H9 (cell line): ENCODE data around the gene CCDC12. TPM values are rescaled to one million over a fixed set of nuclear protein-coding genes. Genes with fewer than 3 reads are reported as not detected.

Source experiments
- DNase-seq: peaks from one replicate; pipeline ENCODE4 v3.0.0-alpha.2; 2017
- H2AFZ ChIP-seq: one replicate; pipeline ENCODE4 v1.6.1; 2013; ENCODE audit warnings: mild to moderate bottlenecking, low read length, control low read depth, moderate library complexity
- H2AK5ac ChIP-seq: 2 replicates; pipeline ENCODE4 v1.6.1; 2013; ENCODE audit warnings: low read length, control low read depth, mixed read lengths; ENCODE audit not compliant: insufficient read length
- H2BK120ac ChIP-seq: one replicate; pipeline ENCODE4 v1.6.1; 2013; ENCODE audit warnings: low read depth, mild to moderate bottlenecking, low read length, control low read depth, inconsistent platforms; ENCODE audit not compliant: poor library complexity, severe bottlenecking
- H2BK12ac ChIP-seq: 2 replicates; pipeline ENCODE4 v1.6.1; 2013; ENCODE audit warnings: low read length, control low read depth, mixed read lengths, low read depth; ENCODE audit not compliant: insufficient read length
- H2BK15ac ChIP-seq: 2 replicates; pipeline ENCODE4 v1.6.1; 2013; ENCODE audit warnings: low read depth, low read length, control low read depth
- H2BK20ac ChIP-seq: one replicate; pipeline ENCODE4 v1.6.1; 2013; ENCODE audit warnings: low read depth, mild to moderate bottlenecking, low read length, control low read depth, inconsistent platforms; ENCODE audit not compliant: poor library complexity, severe bottlenecking
- H2BK5ac ChIP-seq: 2 replicates; pipeline ENCODE4 v1.6.1; 2013; ENCODE audit warnings: low read length, control low read depth, mixed read lengths; ENCODE audit not compliant: insufficient read length
- H3K14ac ChIP-seq: 2 replicates; pipeline ENCODE4 v1.6.1; 2013; ENCODE audit warnings: low read length, control low read depth; ENCODE audit not compliant: insufficient read depth
- H3K18ac ChIP-seq: 2 replicates; pipeline ENCODE4 v1.6.1; 2013; ENCODE audit warnings: low read depth, mild to moderate bottlenecking, mixed read lengths, low read length, control low read depth; ENCODE audit not compliant: insufficient read length
- H3K23ac ChIP-seq: 2 replicates; pipeline ENCODE4 v1.6.1; 2013; ENCODE audit warnings: low read length, control low read depth, mixed read lengths, low read depth; ENCODE audit not compliant: insufficient read length
- H3K23me2 ChIP-seq: 2 replicates; pipeline ENCODE4 v1.6.1; 2013; ENCODE audit warnings: low read depth, mild to moderate bottlenecking, mixed read lengths, low read length, control low read depth; ENCODE audit not compliant: insufficient read length, poor library complexity, severe bottlenecking
- H3K27ac ChIP-seq: 2 replicates; pipeline ENCODE4 v1.5.1; 2013; ENCODE audit warnings: low read length, control low read depth, mixed read lengths, low read depth; ENCODE audit not compliant: insufficient read length
- H3K27me3 ChIP-seq: 2 replicates; pipeline ENCODE4 v1.6.1; 2013; ENCODE audit warnings: low read length, control low read depth, inconsistent platforms; ENCODE audit not compliant: insufficient read depth
- H3K4ac ChIP-seq: 2 replicates; pipeline ENCODE4 v1.6.1; 2013; ENCODE audit warnings: low read depth, mild to moderate bottlenecking, control low read depth, inconsistent platforms, low read length, moderate library complexity
- H3K4me1 ChIP-seq: 2 replicates; pipeline ENCODE4 v1.6.1; 2013; ENCODE audit warnings: low read length, control low read depth, inconsistent platforms; ENCODE audit not compliant: insufficient read depth
- H3K4me2 ChIP-seq: 2 replicates; pipeline ENCODE4 v1.6.1; 2013; ENCODE audit warnings: low read length, control low read depth, mixed read lengths; ENCODE audit not compliant: insufficient read length, insufficient read depth
- H3K56ac ChIP-seq: 2 replicates; pipeline ENCODE4 v1.6.1; 2013; ENCODE audit warnings: low read depth, mild to moderate bottlenecking, mixed read lengths, low read length, control low read depth; ENCODE audit not compliant: insufficient read length
- H3K79me1 ChIP-seq: 2 replicates; pipeline ENCODE4 v1.6.1; 2013; ENCODE audit warnings: low read depth, mild to moderate bottlenecking, moderate library complexity, low read length, control low read depth, inconsistent platforms; ENCODE audit not compliant: insufficient read depth, poor library complexity, severe bottlenecking
- H3K79me2 ChIP-seq: 2 replicates; pipeline ENCODE4 v1.6.1; 2013; ENCODE audit warnings: low read length, control low read depth, inconsistent platforms; ENCODE audit not compliant: insufficient read depth
- H3K9ac ChIP-seq: 2 replicates; pipeline ENCODE4 v1.6.1; 2013; ENCODE audit warnings: low read length, control low read depth, mixed read lengths; ENCODE audit not compliant: insufficient read length; ENCODE audit errors: extremely low read depth
- H3K9me3 ChIP-seq: one replicate; pipeline ENCODE4 v1.6.1; 2013; ENCODE audit warnings: low read depth, low read length, inconsistent platforms; ENCODE audit not compliant: control insufficient read depth
- H3T11ph ChIP-seq: one replicate; pipeline ENCODE4 v1.6.1; 2013; ENCODE audit warnings: mild to moderate bottlenecking, low read length, control low read depth, inconsistent platforms
- H4K20me1 ChIP-seq: one replicate; pipeline ENCODE4 v1.6.1; 2013; ENCODE audit not compliant: control insufficient read depth, insufficient read length, insufficient read depth
- H4K5ac ChIP-seq: 2 replicates; pipeline ENCODE4 v1.6.1; 2013; ENCODE audit warnings: low read depth, mild to moderate bottlenecking, mixed read lengths, low read length, control low read depth; ENCODE audit not compliant: insufficient read length
- H4K8ac ChIP-seq: replicated peaks from 2 replicates; pipeline ENCODE4 v1.6.1; 2013; ENCODE audit warnings: low read length, control low read depth, mixed read lengths, low read depth; ENCODE audit not compliant: insufficient read length
- H4K91ac ChIP-seq: 2 replicates; pipeline ENCODE4 v1.6.1; 2013; ENCODE audit warnings: low read depth, mild to moderate bottlenecking, moderate library complexity, mixed read lengths, low read length, control low read depth; ENCODE audit not compliant: insufficient read length
- H3K27ac Mint-ChIP-seq, 3 experiments: 2 replicates in 2 of 3; 3 replicates in 1 of 3; pipeline ENCODE4 v1.8.0; 2020 to 2021; ENCODE audit warnings: mixed read lengths in 3 of 3, mild to moderate bottlenecking in 1 of 3, moderate library complexity in 1 of 3
- H3K27me3 Mint-ChIP-seq: 2 replicates; pipeline ENCODE4 v1.8.0; 2021; ENCODE audit warnings: low read depth, mild to moderate bottlenecking, moderate library complexity, mixed read lengths
- H3K36me3 Mint-ChIP-seq, 3 experiments: 2 replicates in 2 of 3; 3 replicates in 1 of 3; pipeline ENCODE4 v1.8.0; 2020 to 2021; ENCODE audit warnings: low read depth in 3 of 3, mixed read lengths in 3 of 3; ENCODE audit not compliant: insufficient read depth in 1 of 3
- H3K4me1 Mint-ChIP-seq, 2 experiments: 2 replicates each; pipeline ENCODE4 v1.8.0; 2020; ENCODE audit warnings: mixed read lengths in 2 of 2
- H3K4me3 Mint-ChIP-seq, 2 experiments: 2 replicates in 1 of 2; 3 replicates in 1 of 2; pipeline ENCODE4 v1.8.0; 2020 to 2021; ENCODE audit warnings: mild to moderate bottlenecking in 2 of 2, mixed read lengths in 2 of 2, moderate library complexity in 1 of 2
- H3K9me3 Mint-ChIP-seq, 2 experiments: 2 replicates in 1 of 2; 3 replicates in 1 of 2; pipeline ENCODE4 v1.8.0; 2020; ENCODE audit warnings: mild to moderate bottlenecking in 2 of 2, mixed read lengths in 2 of 2, moderate library complexity in 1 of 2
- WGBS: extraction: QIAGEN DNeasy Blood & Tissue Kit; methylation state at CpG from one replicate; pipeline ENCODE4 v1.1.7; 2013; ENCODE audit warnings: missing lambda C conversion rate, low lambda C conversion rate, mixed read lengths; ENCODE audit not compliant: insufficient read length; ENCODE audit errors: extremely low coverage; 5-methylcytosine and 5-hydroxymethylcytosine counted together
- total RNA-seq: library from RNA; stranded (reverse); gene quantifications from 2 replicates; pipeline ENCODE4 v1.2.1, GENCODE V29; 2021
- TF ChIP-seq, protein P1 (sequence below): fragments of 200-600 bp; sonication (generic); conservative IDR thresholded peaks from 3 replicates; pipeline ENCODE4 v1.8.0; 2021; ENCODE audit warnings: antibody characterized with exemption, mild to moderate bottlenecking

CCDC12 gene
- total RNA-seq, 1 experiment from 2014 or later = 54.0 TPM

DNA sequence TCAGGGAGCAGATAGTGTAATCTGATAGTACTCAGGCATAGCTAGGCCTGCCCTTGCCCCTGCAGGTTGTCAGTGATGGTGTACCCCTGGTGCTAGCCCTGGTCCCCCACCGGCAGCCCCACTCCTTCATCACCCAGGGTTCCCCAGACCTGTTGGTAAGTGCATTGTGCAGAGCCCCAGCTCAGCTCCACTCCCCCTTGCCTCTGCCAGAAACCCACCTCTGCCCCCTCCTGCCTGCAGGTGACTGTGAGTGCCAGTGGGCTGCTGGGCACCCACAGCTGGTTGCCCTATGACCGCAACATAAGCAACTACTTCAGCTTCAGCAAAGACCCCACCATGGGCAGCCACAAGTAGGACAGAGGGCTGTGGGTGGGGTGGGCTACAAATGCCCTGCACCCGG lies 30.5 kb upstream of the CCDC12 start:
- Histone ChIP-seq H3K27me3 (no peaks in the 10 kb centered on the region), H3K9ac (no peak overlapping the region)
- no CpG with 5 or more reads among the region's 3 CpGs for WGBS

More for the DNA sequence above, 30.5 kb upstream of the CCDC12 start:
- Histone ChIP-seq H2BK15ac (no peak overlapping the region), H3K23ac (no peak overlapping the region), H2AK5ac (no peak overlapping the region), H3K4me1 (no peaks in the 10 kb centered on the region), H4K8ac (no peak overlapping the region), H3K56ac (no peak overlapping the region), H2BK5ac (no peak overlapping the region), H3K79me2 (no peaks in the 10 kb centered on the region), H3K9me3 (no peaks in the 10 kb centered on the region), H4K91ac (no peak overlapping the region), H2BK120ac (no peak overlapping the region), H2BK12ac (no peak overlapping the region), H3K23me2 (peaks cover 4% of the 10 kb centered on the region), H3K4me2 (no peak overlapping the region), H3K18ac (no peak overlapping the region), H2BK20ac (no peak overlapping the region), H3T11ph (no peak overlapping the region), H3K4ac (no peak overlapping the region), H3K14ac (no peak overlapping the region; the same call in 1 of the 2 replicates), H4K20me1 (no peaks in the 10 kb centered on the region), H3K79me1 (no peaks in the 10 kb centered on the region), H3K27ac (no peak overlapping the region), H2AFZ (no peak overlapping the region), H4K5ac (no peak overlapping the region)
- TF ChIP-seq, protein P1, sequence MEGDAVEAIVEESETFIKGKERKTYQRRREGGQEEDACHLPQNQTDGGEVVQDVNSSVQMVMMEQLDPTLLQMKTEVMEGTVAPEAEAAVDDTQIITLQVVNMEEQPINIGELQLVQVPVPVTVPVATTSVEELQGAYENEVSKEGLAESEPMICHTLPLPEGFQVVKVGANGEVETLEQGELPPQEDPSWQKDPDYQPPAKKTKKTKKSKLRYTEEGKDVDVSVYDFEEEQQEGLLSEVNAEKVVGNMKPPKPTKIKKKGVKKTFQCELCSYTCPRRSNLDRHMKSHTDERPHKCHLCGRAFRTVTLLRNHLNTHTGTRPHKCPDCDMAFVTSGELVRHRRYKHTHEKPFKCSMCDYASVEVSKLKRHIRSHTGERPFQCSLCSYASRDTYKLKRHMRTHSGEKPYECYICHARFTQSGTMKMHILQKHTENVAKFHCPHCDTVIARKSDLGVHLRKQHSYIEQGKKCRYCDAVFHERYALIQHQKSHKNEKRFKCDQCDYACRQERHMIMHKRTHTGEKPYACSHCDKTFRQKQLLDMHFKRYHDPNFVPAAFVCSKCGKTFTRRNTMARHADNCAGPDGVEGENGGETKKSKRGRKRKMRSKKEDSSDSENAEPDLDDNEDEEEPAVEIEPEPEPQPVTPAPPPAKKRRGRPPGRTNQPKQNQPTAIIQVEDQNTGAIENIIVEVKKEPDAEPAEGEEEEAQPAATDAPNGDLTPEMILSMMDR = no peak
- H3K27me3 Mint-ChIP-seq = no peaks in the 10 kb centered on the region
- H3K36me3 Mint-ChIP-seq = peaks cover 24 to 36% (median 33%) of the 10 kb centered on the region in 3 experiments
- H3K9me3 Mint-ChIP-seq = no peaks in the 10 kb centered on the region; a peak in 1 of 5 replicates
- no peak overlapping the region for H3K4me3 Mint-ChIP-seq
- peaks cover 11 to 15% of the 10 kb centered on the region in 2 experiments for H3K4me1 Mint-ChIP-seq
- H3K27ac Mint-ChIP-seq = no peak overlapping the region
- no peak for DNase-seq
